Tibial nerve (tissue), 4 donors: ENCODE measurements around the gene KLRB1. TPM values are rescaled to one million over a fixed set of nuclear protein-coding genes. Genes with fewer than 3 reads are reported as not detected.
A peak's percentile ranks its signal among the peaks of the same experiment; 100 is the strongest.

Experiments
- DNase-seq, 2 donors: peaks; one replicate each; pipeline ENCODE4 v3.0.0-alpha.2; 2019; ENCODE audit warnings: low spot score in 2 of 2
- H3K27ac ChIP-seq, 4 donors: fragments of 200-600 bp; sonication (generic) in 3 of 4; one replicate each; pipeline ENCODE4 v1.5.1; 2017 to 2019; ENCODE audit warnings: mild to moderate bottlenecking in 1 of 4
- H3K27me3 ChIP-seq, 2 donors: fragments of 200-600 bp; sonication (generic) in 1 of 2; one replicate each; pipeline versions ENCODE4 v1.5.1 to v1.6.0; 2017 to 2019
- H3K36me3 ChIP-seq, 3 donors: fragments of 200-600 bp; sonication (generic); one replicate each; pipeline ENCODE4 v1.5.1; 2018 to 2019
- H3K4me1 ChIP-seq, 4 donors: fragments of 200-600 bp; sonication (generic) in 3 of 4; one replicate each; pipeline ENCODE4 v1.5.1; 2017 to 2019
- H3K4me3 ChIP-seq, 4 donors: fragments of 200-600 bp; sonication (generic) in 3 of 4; one replicate each; pipeline ENCODE4 v1.5.1; 2017 to 2019; ENCODE audit warnings: mild to moderate bottlenecking in 1 of 4, moderate library complexity in 1 of 4
- H3K9me3 ChIP-seq, 4 donors: fragments of 200-600 bp; sonication (generic) in 3 of 4; one replicate each; pipeline ENCODE4 v1.5.1; 2017 to 2019
- CTCF ChIP-seq, 5 experiments: fragments of 200-600 bp in 3 of 5; fragments of 450-650 bp in 2 of 5; sonication (generic) in 3 of 5; IDR thresholded peaks; one replicate each; pipeline ENCODE4 v1.5.1; 2016 to 2019; ENCODE audit warnings: antibody characterized with exemption in 5 of 5, mild to moderate bottlenecking in 3 of 5, moderate library complexity in 2 of 5
- EP300 ChIP-seq, 2 donors: sonication (generic); formaldehyde crosslinking; IDR thresholded peaks; one replicate each; pipeline ENCODE4 v1.6.1; 2017; ENCODE audit warnings: antibody characterized with exemption in 2 of 2, mild to moderate bottlenecking in 1 of 2
- POLR2A ChIP-seq, 2 donors: fragments of 450-650 bp; IDR thresholded peaks; one replicate each; pipeline ENCODE4 v1.6.1; 2017; ENCODE audit warnings: antibody characterized with exemption in 2 of 2, mild to moderate bottlenecking in 2 of 2, moderate library complexity in 2 of 2
- WGBS, 2 donors: methylation state at CpG; one replicate each; pipeline ENCODE4 v1.1.5; 2018; 5-methylcytosine and 5-hydroxymethylcytosine counted together
- total RNA-seq, 4 donors: library from RNA; depleted of rRNA; stranded (reverse); fragments of >200 nt; gene quantifications; one replicate each; pipeline ENCODE4 v1.1.0, GENCODE V29; 2016

Gene KLRB1
- total RNA-seq, 4 donors from 2014 or later = 0.59 to 0.84 TPM; not detected in 2

DNA sequence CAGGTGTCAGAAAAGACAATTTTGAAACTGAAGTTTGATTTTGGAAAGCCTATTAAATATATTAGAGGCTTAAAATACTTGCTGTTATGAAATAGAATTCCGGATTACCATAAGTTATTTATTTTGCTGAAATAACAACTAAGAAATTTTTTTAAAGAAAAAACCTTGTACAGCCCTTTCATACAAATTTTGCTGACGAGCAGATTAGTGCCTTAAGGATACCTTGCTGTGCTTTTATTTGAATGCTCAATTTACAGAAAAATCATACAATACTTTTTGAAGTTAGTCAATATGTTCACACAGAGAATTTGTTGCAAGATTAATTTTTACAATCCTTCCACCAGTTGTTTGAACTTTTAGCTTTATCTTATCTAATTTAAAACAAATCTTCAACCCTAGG is 32.3 kb upstream of the KLRB1 start:
- TF ChIP-seq EP300 (IDR thresholded peaks at IDR 0.05) (no peak), POLR2A (IDR thresholded peaks at IDR 0.05) (no peak), CTCF (IDR thresholded peaks at IDR 0.05) (no peak)
- Histone ChIP-seq H3K27ac (no peak overlapping the region), H3K27me3 (no peaks in the 10 kb centered on the region), H3K4me3 (no peak overlapping the region), H3K36me3 (no peaks in the 10 kb centered on the region), H3K4me1 (peaks cover 0 to 7% (median 1%) of the 10 kb centered on the region in 4 donors), H3K9me3 (no peaks in the 10 kb centered on the region)
- 90 to 95% methylated on average over 2 of the region's 2 CpGs for WGBS, 2 donors
- DNase-seq = no peak

DNA sequence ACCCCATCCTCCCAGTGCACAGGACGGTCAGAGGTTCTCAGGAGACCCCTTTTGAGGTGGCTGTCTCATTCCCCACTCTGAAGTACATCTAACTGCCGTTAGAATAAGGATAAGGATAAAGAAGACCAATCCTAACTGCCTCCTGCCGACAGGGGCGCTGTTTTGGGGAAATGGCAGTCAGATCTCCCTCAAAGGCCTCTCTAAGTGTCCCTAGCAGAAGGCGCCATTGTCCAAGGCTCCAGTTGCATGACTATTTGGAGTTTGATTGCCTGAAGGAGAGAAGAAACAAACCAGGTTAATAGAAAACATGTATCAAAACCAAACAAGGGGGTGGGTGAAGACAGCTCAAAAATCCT is 29.1 kb upstream of the KLRB1 start:
- Histone ChIP-seq H3K4me1 (peaks cover 0 to 7% (median 1%) of the 10 kb centered on the region in 4 donors), H3K36me3 (no peaks in the 10 kb centered on the region), H3K9me3 (peaks cover 0 to 7% (median 0%) of the 10 kb centered on the region in 4 donors), H3K27me3 (no peaks in the 10 kb centered on the region), H3K27ac (no peak overlapping the region), H3K4me3 (no peak overlapping the region)
- no peak for DNase-seq
- no peak for TF ChIP-seq EP300 (IDR thresholded peaks at IDR 0.05)
- TF ChIP-seq POLR2A (IDR thresholded peaks at IDR 0.05) = no peak
- TF ChIP-seq CTCF (IDR thresholded peaks at IDR 0.05) = no peak
- WGBS, 2 donors = 90 to 92% methylated on average over 5 of the region's 5 CpGs

- Histone ChIP-seq H3K27ac (no peak overlapping the region), H3K4me3 (no peak overlapping the region), H3K9me3 (peaks cover 0 to 7% (median 0%) of the 10 kb centered on the region in 4 donors), H3K27me3 (no peaks in the 10 kb centered on the region), H3K4me1 (peaks cover 0 to 7% (median 1%) of the 10 kb centered on the region in 4 donors), H3K36me3 (no peaks in the 10 kb centered on the region)
- no peak for DNase-seq
- TF ChIP-seq POLR2A (IDR thresholded peaks at IDR 0.05) (no peak), CTCF (IDR thresholded peaks at IDR 0.05) (no peak), EP300 (IDR thresholded peaks at IDR 0.05) (no peak)
- WGBS, 2 donors = 83 to 90% methylated on average over 4 of the region's 4 CpGs
Observed at GRCh38 chr12:9636150-9636850, 28.6 kb upstream of the KLRB1 start.

GRCh38 chr12:9634969-9635754 is 27.4 kb upstream of the KLRB1 start:
- Histone ChIP-seq H3K27ac (peak overlapping the region in 1 of 4 donors; percentile 12), H3K4me3 (no peak overlapping the region), H3K4me1 (peaks cover 0 to 7% (median 1%) of the 10 kb centered on the region in 4 donors), H3K27me3 (no peaks in the 10 kb centered on the region), H3K9me3 (peaks cover 0 to 7% (median 0%) of the 10 kb centered on the region in 4 donors), H3K36me3 (no peaks in the 10 kb centered on the region)
- WGBS, 2 donors = 72 to 74% methylated on average over 2 of the region's 2 CpGs
- no peak for DNase-seq
- TF ChIP-seq CTCF (IDR thresholded peaks at IDR 0.05) (no peak), EP300 (IDR thresholded peaks at IDR 0.05) (no peak), POLR2A (IDR thresholded peaks at IDR 0.05) (no peak)
